ENCODE results near the gene SMPD1. TPM values are rescaled to one million over a fixed set of nuclear protein-coding genes. Genes with fewer than 3 reads are reported as not detected.
A peak's percentile ranks its signal among the peaks of the same experiment; 100 is the strongest.

Gene SMPD1
- total RNA-seq, 3 donors from 2014 or later = 15.7 to 30.4 (median 17.3) TPM

GRCh38 chr11:6443269-6444003 is 53.2 kb downstream of the SMPD1 start:
- no peaks in the 10 kb centered on the region for H3K9me3 ChIP-seq
- intact Hi-C loops (cut with DNase I; ENCODE audit: low total_unique reads) = no loop called here
- H3K27me3 ChIP-seq = no peaks in the 10 kb centered on the region
- H3K36me3 ChIP-seq = no peaks in the 10 kb centered on the region
- H3K4me3 ChIP-seq = no peak overlapping the region
- no peaks in the 10 kb centered on the region for H3K4me1 ChIP-seq
- no peak overlapping the region for H3K27ac ChIP-seq
- no peak for TF ChIP-seq POLR2A (IDR thresholded peaks at IDR 0.05)
- peak; percentile 40 to 71 (median 63) for TF ChIP-seq CTCF (IDR thresholded peaks at IDR 0.05)
- peak in 1 of 2 donors; percentile 28 for DNase-seq (ENCODE audit: low spot score in 2 of 2)

Other genes with a start within 250 kb of the SMPD1 start
- under 1 TPM in 1 of 3 donors, not detected in 2; 0.33 TPM for gene OR52B2, start 220.1 kb upstream of the SMPD1 start, total RNA-seq
- not detected for gene OR52W1, start 191.2 kb upstream of the SMPD1 start, total RNA-seq
- not detected for gene C11orf42, start 184.9 kb upstream of the SMPD1 start, total RNA-seq
- gene FHIP1B, start 155.8 kb upstream of the SMPD1 start, total RNA-seq = 10 to 100 TPM; 34.7 to 42.6 (median 42.1) TPM
- under 1 TPM in 2 of 3 donors, not detected in 1; 0.29 to 0.48 TPM for gene CNGA4, start 151.4 kb upstream of the SMPD1 start, total RNA-seq
- gene CCKBR, start 130.6 kb upstream of the SMPD1 start, total RNA-seq = not detected
- 100 to 1,000 TPM in 1 of 3 donors, 10 to 100 TPM in 2; 53.1 to 130 (median 78.3) TPM for gene CAVIN3, start 70.0 kb upstream of the SMPD1 start, total RNA-seq
- 10 to 100 TPM; 25.6 to 40.0 (median 36.3) TPM for gene APBB1, start 28.6 kb downstream of the SMPD1 start, total RNA-seq
- 10 to 100 TPM in 2 of 3 donors, under 1 TPM in 1; 0.96 to 25.2 (median 12.9) TPM for gene HPX, start 50.5 kb downstream of the SMPD1 start, total RNA-seq
- 10 to 100 TPM; 21.6 to 43.9 (median 32.6) TPM for gene TRIM3, start 83.5 kb downstream of the SMPD1 start, total RNA-seq
- 100 to 1,000 TPM in 2 of 3 donors, 10 to 100 TPM in 1; 40.0 to 129 (median 121) TPM for gene ARFIP2, start 90.9 kb downstream of the SMPD1 start, total RNA-seq
- gene TIMM10B, start 91.0 kb downstream of the SMPD1 start, total RNA-seq = 10 to 100 TPM; 30.7 to 49.2 (median 39.3) TPM
- gene DNHD1, start 106.8 kb downstream of the SMPD1 start, total RNA-seq = 10 to 100 TPM; 12.3 to 21.6 (median 14.9) TPM
- gene RRP8, start 213.1 kb downstream of the SMPD1 start, total RNA-seq = 10 to 100 TPM in 2 of 3 donors, 1 to 10 TPM in 1; 8.8 to 22.2 (median 20.3) TPM
- 100 to 1,000 TPM; 113 to 118 (median 113) TPM for gene ILK, start 213.3 kb downstream of the SMPD1 start, total RNA-seq
- 10 to 100 TPM; 45.4 to 82.6 (median 54.7) TPM for gene TAF10, start 221.7 kb downstream of the SMPD1 start, total RNA-seq
- gene TPP1, start 228.9 kb downstream of the SMPD1 start, total RNA-seq = 10 to 100 TPM; 27.2 to 71.4 (median 38.2) TPM